HTERT RPE-1 (cell line): ENCODE measurements around the gene KCNQ1OT1.

ENCODE experiments used
- in situ Hi-C: fragments of 300-500 bp; cut with MboI; formaldehyde crosslinking; loops from 4 replicates; pipeline ENCODE4 v1.14.3; 2020; ENCODE audit warnings: low sequenced_read_pairs

KCNQ1OT1 gene

DNA sequence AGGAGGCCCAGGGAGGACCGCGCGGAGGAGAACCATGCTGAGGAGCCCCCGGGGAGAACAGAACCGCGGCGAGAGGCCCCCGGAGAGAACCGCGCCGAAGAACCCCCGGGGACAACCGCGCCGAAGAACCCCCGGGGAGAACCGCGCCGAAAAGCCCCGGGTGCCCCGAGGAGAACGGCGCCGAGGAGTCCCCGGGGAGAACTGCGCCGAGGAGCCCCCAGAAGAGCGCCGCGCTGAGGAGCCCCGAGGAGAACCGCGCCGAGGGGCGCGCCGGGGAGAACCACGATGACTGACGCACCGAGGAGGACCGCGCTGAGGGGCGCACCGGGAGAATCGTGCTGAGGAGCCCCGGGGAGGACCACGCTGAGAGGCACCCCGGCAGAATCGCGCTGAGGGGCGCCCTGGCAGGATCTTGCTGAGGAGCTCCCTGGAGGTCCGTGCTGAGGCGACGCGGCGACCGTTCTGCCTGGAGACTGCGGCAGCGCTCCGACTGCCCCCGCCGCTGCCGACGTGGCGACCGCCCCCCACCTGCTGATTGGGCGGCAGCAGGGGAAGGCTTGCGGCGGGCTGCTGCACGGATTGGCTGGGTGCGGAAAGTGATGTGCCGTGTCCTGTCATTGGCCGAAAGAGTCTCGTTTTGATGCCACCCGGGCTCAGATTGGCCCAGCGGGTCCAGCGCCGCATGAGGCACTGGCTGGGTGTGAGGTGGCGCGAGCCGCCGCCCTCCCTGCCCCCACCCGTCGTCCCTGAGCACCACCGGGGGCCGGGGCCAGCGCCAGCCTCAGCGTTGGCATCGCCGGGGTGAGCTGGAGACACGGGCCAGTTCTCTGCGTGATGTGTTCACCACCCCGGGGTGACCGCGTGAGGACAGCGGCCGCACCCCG lies at the start of gene KCNQ1OT1:
Gene KCNQ1OT1 (minus strand): TSS at position 464 of the 884 bp plus-strand sequence.
- in situ Hi-C loops, result no loop called here

DNA sequence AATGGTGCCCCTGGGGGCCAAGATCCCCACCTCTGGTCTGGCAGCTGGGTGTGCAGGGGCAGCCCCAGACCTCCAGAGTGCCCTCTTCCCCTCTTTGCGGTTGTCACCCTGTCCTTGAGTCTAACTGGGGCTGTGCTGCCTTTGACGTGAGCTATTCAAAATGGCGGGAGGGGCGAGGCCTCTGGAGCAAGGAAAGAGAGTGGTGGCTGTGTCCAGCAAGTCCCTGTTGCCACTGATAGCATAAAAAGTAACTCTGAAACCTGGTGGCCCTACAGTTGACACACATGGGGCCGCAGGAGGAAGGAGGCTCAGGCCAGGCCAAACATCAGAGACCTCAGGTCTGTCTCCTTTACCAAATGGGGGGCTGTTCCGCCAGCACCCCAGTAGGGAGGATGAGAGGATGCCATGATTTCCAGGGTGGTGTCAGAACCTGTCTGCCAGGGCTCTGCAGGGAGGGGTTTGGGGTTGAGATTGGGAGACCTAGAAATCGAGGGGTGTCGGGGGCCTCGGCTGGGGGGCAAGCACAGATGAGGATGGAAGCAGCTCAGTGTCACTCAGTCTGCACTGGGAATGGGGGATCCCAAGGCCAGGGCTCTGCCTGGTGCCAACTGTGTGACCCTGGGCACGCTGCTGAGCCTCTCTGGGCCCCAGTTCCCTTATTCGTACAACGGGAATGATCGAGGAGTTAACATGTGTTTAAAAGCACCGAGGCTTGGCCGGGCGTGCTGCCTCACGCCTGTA lies 49.2 kb upstream of the KCNQ1OT1 start:
- in situ Hi-C loops, result no loop called here

DNA sequence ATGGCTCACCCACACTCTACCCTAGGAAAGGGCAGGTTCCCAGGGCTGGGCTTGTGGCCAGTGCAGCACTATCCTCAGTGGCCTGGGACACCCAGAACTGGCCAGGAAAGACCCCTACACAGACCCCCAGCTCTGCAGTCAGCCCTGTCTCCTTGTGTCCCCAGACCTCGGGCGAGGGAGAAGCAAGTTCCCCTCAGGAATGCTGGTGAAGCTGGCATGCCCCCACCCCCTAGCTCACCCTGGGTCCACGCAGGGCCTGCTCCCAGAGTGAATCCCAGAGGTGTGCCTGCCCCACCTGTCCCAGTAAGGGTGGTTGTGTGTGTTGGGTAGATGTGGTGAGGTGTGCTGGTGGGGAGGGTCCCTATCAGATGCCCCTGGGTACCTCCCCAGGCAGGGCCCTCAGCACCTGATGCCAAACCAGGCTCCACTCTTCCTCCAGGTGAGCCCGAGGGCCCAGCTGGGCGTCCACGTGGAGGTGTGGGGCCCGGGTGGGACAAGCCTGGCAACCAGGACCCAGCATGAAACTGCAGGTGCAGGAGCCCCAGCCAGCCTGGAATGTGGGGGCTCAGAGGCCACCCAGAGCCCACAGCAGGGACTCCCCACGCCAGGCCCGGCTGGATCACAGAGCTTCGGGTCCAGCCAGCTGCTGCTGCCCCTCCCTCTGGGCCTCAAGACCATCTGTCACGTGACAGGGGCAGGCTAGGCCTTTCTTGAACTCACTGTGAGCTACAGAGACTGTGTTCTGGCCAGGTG lies 48.4 kb upstream of the KCNQ1OT1 start:
- in situ Hi-C loops, result no loop called here

DNA sequence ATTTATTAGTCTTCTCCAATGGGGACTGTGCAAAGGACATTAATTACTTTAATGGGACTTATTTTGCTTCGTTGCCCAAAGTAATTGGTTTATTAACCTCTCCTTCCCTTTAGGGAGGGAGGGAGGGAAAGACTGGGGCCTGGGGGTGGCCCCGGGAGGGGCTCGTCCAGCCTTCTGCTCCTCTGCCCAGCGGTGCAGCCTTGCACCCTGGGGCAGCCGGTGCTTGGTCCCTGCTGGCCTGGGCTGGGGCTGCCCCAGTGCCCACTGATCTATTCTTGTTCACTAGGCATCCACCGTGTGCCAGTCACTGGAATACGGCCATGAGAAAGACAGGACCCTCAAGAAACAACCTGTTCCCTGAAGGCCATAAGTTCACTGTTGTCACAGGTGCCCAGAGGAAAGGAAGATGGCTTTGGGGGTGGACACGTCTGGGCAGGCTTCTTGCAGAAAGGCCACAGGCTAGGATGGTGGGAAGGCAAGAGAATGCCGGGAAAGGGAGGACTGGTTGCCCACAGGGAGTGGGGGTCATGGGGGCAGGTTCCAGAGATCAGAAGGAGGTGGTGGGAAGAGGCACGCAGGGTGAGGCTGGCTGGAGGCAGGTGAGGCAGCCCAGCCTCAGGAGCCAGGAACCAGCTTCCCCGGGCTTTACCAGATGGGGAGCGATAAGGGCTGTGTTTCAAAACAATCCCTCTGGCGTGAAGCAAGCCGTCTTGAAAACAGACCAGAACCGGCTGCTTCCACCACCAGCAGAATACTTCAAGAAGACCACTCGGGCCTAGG lies 47.6 kb upstream of the KCNQ1OT1 start:
- in situ Hi-C loops, result no loop called here

DNA sequence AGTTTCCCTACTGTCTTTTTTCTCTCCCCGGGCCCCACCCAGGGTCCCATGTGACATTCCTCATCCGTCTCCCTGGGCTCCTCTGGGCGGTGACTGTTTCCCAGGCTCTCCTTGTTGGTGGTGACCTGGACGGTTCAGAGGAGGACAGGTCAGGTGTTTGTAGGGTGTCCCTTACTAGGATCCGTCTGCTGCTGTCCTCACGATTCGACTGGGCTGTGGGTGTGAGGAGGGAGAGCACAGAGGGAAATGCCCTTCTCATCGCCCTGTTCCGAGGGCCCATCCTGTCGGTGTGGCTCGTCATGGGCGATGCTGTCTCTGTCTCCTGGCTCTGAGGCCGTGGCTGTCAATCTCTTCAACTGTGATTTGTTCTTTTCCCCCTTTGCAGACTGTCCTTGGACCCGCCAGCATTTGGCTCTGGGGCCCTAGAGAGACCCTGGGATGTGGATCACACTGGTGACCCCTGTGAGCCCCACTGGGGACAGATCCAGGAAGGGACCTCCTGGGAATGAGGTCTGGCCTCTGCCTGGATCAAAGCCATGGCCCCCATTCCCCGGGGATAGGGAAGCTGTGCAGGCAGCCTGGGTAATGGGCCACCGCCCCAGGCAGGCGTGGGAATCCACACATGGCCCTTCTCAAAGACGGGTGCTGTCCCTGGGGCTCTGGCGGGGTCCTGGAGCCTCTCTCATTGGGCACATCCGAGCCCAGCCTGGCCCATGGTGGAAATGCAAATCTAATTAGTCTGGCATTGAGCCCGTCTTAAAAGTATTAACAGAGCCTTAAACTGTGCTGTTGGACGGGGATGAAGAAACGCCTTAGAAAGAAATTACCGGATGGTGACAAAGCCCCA lies 46.8 kb upstream of the KCNQ1OT1 start:
- in situ Hi-C loops, result no loop called here

DNA sequence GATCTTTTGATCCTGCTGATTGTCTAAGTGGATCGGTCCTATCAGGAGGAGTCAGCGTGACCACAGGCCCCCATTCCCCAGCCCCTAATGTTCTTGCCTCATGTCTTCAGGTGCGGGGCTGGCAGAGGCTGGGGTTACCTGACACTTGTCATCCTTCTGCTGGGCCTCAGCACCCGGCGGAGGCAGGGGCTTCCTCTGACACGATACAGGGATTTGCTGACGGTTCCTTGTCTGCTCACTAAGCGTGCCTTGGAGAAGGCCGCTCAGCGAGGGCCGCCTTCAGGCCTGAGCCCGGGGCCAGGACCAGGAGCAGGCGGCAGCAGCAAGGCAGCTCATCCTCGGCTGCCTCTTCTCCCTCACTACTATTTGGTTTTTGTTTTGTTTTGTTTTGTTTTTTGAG lies 45.7 kb upstream of the KCNQ1OT1 start:
- in situ Hi-C loops, result no loop called here

DNA sequence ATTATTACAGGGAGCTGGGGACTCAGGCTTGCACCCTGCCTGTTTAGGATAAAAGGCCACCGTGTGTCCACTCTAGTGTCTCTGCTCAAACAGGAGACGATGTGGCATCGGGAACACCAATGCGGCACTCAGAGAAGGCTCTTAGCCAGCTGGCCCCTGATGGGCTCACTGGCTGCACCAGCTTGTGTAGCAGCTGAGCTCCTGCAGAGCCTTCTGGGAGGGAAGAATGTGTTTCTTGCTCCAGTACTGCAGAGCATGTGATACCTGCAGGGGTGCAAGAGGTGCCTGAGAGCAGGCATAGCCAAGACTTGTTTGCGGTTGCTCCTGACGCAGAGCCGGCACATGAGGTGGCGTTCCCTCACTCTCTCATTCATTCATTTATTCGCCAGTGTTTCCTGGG lies 44.4 kb upstream of the KCNQ1OT1 start:
- in situ Hi-C loops, result no loop called here

DNA sequence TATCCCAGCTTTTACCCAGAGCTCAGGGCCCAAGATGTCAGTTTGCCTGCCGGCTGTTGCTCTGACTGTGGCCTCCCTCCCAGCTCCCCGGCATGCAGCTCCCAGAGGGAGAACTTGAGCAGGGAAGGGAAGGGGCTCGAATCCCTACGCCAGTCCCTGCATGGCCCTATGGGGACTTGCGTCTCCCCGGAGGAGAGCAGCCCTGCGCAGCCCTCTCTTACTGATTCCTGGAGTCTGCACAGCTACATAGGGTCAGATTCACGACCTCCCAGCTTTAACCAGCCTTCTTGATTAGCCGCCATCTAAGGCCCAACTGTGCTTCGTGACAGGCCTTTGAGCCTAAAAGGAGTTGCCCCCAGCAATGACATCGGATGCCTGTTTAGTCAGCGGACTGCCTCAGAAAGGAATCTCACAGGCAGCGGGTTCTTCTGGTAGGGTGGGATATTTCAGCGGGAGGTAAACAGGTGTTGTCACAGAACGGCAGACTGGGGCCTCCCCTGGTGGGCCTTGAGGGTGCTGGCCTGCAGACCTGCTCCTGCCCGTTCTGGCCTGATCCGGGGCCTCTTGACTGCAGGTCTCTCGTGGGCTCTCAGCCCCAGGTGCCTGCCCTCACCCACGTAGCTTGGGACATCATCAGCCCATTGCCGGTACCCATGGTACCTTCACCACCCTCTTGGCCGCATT lies 43.8 kb upstream of the KCNQ1OT1 start:
- in situ Hi-C loops, result no loop called here

DNA sequence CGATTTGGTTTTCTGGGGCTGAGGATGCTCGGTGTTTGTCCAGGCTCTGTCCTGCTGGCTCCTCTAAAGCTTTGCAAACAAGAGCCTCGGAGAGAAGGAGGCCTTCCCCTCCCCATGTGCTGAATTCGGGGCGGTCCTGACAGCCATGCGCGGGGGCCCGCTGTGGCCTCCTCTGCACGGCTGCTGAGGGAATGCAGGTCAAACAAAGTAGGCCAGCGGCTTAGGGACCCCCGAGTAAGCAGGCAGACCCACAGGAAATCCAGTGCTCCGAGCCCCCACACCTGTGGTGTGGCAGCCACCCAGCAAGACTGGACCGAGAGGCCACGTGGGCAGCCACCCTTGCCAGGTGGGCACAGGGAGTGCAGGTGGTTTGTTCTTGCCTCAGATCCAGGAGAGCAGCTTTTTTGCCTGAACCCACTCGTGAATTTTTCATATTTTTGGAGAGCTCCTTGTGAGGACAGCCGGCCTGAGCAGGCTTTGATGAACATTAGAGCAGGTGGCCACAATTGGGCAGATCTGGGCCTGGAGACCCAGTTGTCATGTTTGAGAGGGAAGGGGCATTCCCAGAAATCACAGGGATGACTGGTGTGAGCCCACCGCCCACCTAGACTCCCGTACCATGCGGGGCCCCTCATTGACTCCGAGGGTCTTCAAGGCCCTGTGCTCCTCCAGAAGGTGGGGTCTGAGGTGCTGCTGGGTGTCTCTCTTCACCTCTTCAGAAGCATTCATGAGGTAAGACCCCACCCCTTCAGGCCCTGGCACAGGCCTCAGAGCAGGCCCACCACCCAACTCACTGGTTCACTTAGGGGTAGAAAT lies 43.0 kb upstream of the KCNQ1OT1 start:
- in situ Hi-C loops, result no loop called here

DNA sequence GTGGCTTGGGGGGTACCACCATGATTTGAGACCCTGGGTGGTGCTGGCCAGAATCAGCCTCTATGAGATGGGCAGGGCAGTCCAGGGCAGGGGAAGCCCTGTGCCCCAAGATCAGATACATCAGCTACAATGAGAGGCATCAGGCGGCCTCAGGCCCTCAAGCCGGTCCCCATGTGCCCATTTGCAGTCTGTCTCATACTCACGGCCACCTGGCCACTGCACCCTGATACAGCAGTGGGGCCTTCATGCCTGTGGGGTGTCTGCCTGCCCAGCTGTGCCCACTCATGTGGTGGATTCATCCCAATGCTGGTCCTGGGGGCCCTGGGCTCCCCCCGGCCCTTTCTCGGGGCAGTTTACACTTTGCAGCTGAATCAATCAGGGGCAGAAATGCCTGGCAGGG lies 42.4 kb upstream of the KCNQ1OT1 start:
- in situ Hi-C loops, result no loop called here

DNA sequence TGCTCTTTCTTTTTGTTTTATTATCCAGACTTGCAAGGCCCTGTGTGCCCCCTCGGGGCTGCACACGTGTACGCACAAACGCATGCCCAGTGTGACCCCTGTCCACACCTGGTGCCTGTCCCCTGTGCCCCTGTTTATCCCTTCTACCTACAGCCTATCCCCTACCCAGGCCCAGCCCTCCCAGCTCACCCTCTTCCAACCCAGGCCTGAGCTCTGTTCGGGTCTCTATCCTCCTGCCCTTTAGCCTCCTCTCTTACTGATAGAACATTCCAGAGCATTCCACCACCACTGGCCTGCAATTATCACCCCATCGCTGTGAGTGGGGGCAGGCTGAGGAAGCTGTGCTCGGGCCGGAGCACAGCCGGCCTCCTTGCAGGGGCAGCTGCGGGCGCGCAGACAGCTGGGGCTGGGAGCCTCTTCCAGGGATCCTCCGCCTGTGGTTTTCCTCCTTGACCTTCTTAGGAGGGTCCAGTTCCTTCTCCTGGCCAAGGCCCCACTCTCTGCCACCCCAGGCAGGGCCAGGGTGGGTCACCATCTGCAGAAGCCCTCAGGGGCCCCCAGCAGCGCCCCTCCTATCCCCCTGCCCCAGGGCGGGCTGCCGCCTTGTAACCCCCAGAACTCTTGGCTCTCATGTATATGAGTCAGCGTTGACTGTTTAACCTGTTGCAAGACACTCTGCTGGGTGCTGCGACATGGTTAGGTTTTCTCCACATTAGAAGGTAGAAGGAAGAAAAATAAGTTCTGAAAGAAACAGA lies 41.8 kb upstream of the KCNQ1OT1 start:
- in situ Hi-C loops, result no loop called here

DNA sequence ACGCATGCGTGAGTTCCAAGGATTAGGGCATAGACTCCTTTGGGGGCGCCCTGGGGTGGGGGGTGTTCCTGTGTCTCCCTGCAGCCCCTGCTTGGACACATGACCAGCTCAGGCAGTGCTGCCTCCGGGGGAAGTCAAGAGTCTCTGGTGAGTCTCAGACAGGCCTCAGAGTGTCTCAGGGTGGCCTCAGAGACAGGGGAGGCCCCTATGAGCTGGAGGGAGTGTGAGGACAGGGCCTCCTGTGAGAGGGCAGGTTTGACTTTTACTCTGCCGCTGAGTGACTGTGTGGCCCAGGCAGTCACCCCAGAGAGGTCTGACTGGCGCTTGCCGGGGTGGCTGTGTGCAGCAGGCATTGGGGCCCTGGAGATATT lies 41.2 kb upstream of the KCNQ1OT1 start:
- in situ Hi-C loops, result no loop called here

DNA sequence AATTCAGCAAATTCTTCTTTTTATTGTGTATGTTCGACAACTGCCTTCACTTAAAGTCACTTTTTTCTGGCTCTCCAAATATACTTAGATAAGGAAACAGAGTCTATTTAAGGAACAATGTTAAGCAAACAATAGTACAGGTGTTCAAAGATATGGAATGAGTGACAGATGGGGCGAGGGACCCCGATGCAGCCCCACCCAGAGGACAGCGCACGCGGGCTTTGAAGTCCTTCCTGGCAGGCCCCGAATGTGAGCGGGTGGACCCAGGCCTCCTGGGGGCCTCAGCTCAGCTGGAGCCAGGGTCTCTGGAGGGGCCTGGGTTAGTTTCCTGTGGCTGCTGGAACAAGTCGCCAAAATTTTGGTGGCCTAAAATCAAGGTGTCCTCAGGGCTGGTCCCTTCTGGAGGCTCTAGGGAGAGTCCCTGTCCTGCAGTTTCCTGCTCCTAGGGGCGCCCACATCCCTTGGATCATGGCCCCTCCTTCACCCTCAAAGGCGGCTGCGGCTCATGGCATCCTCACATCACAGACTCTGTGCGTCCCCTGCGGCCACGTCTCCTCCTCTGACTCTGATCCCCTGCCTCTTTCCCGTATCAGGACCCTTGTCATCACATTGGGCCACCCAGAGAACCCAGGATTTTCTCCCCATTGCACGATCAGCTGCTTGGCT lies 40.6 kb upstream of the KCNQ1OT1 start:
- in situ Hi-C loops, result no loop called here

DNA sequence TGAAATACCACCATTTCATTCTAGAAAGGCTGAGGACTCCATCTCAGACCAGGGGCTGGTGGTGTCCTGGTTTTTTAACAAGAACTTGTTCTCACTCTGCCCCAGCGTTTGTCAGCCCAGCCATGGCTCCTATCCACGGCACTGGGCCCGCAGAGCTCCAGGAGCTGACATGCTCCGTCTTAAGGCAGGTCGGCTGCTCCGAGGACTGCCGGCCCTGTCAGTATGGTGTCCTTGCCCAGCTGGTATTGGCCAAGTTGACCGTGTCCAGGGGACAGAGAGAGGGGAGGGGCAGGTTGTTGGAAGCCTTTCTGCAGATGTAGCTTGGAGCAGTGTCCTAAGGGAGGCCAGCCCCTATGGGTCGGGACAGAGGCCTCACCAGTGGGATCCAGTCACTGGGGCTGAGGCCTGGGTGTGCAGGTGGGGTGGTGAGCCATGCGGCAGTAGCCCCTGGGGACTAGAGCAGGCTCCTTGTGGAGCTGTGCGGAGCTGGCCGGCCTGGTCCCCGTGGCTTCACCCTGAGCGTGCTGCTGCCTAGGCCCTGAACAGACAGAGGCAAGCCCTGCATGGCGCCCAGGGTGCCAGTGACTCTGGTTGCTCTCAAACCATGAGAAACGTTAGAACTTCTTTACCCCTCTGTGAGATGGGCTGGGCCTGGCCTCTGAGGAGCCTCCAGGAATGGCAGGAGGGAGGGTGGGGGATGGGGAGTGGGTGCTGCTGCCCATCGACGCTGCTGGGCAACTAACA lies 39.9 kb upstream of the KCNQ1OT1 start:
- in situ Hi-C loops, result no loop called here

DNA sequence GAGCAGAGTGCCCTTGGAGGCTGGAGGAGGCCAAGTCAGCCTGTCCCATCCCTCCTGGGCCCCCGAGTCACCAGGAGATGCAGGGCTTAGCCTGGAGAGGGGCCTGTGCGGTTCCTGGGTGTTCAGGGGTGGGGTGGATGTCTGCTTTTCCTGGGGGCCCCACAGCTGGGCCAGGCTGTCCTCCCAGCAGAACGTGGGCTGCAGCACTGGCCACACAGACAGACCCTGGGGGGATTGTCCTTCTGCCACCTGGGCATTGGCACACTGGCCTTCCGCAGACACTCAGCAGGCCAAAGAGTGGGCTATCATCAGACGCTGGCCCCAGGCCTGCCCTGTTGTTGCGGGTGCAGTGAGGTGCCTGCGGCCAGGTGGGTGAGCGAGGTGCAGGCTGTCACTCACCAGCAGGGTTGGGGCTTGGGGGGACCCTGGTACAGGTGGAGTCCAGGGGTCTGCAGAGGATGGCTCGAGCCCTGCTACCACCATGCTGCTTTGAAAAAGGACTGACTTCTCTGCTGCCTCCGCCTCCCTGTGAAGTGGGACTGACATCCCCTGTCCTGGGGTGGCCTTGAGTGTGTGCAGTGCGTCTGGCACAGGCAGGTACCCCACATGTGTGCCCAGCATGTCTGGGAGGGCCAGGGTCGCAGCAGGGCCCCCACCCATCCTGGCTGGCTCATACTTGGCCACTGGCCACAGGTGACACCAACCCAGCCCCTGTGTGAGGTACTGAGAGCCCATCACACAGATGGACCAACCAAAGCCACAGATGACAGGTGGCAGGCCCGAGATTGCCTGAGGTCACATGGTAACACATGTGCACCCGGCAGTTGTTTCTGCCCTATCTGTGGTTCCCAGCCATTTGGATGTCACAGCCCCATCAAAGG lies 39.0 kb upstream of the KCNQ1OT1 start:
- in situ Hi-C loops, result no loop called here

DNA sequence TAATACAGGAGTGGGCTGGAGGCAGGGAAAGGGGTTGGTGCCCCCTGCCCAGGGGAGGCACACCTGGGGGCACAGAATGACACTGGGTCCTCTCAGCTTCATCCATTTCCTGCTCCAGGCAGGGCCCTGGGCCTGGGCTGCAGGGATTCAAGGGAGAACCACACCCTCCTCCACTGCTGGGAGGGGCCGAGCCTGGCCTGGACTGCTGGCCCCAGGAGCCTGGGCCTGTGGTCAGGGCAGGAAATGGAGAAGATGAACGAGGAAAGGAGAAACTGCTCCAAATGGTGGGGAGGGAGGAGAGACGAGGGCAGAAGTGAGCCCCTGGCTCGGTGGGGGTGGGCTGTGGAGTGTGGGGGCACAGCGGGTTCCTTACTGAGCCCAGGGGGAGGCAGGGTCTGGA lies 38.1 kb upstream of the KCNQ1OT1 start:
- in situ Hi-C loops, result no loop called here
